Psoas muscle (tissue), 8 donors: ENCODE results near the gene ARHGAP15. TPM values are rescaled to one million over a fixed set of nuclear protein-coding genes. Genes with fewer than 3 reads are reported as not detected.
A peak's percentile ranks its signal among the peaks of the same experiment; 100 is the strongest.

Source experiments
- ATAC-seq, 4 donors: fragments of 200-7000 bp; cut with Tn5 transposase; one replicate each; pipeline ENCODE4 v1.9.1; 2020; ENCODE audit warnings: moderate library complexity in 3 of 4, mild to moderate bottlenecking in 2 of 4
- DNase-seq, 2 donors: peaks; one replicate each; pipeline ENCODE4 v3.0.0-alpha.2; 2020
- H3K27ac ChIP-seq: fragments of 200-600 bp; one replicate; pipeline ENCODE4 v1.8.0; 2022
- H3K27me3 ChIP-seq, 3 donors: fragments of 200-600 bp in 1 of 3; one replicate each; pipeline versions ENCODE4 v1.6.1 to v1.8.0; 2013 to 2022; ENCODE audit warnings: low read length in 2 of 3, mild to moderate bottlenecking in 2 of 3, moderate library complexity in 1 of 3; ENCODE audit not compliant: insufficient read depth in 3 of 3
- H3K36me3 ChIP-seq, 2 donors: fragments of 200-600 bp in 1 of 2; one replicate each; pipeline versions ENCODE4 v1.6.1 to v1.8.0; 2013 to 2022; ENCODE audit warnings: low read depth in 1 of 2, mild to moderate bottlenecking in 1 of 2, moderate library complexity in 1 of 2; ENCODE audit not compliant: insufficient read depth in 1 of 2
- H3K4me1 ChIP-seq: fragments of 200-600 bp; one replicate; pipeline ENCODE4 v1.8.0; 2022
- H3K4me3 ChIP-seq: fragments of 200-600 bp; one replicate; pipeline ENCODE4 v1.8.0; 2022; ENCODE audit warnings: mild to moderate bottlenecking
- H3K9me3 ChIP-seq: fragments of 200-600 bp; one replicate; pipeline ENCODE4 v1.8.0; 2022
- WGBS, 3 donors: extraction: QIAGEN DNeasy Blood & Tissue Kit; methylation state at CpG; one replicate each; pipeline versions ENCODE4 v1.1.6 to v1.1.7; 2013; 5-methylcytosine and 5-hydroxymethylcytosine counted together
- intact Hi-C, 2 donors: fragments of 100-400 bp; cut with DNase I; formaldehyde crosslinking; loops; one replicate each; pipeline versions ENCODE4 v1.11.0 to v1.14.2; 2022
- polyA plus RNA-seq, 3 donors: library from polyadenylated mRNA; stranded (reverse); fragments of 200-250 nt; gene quantifications; one replicate each; pipeline ENCODE4 v1.2.3, GENCODE V29; 2013
- total RNA-seq, 4 donors: library from RNA; stranded (reverse); fragmentation: NEBNext Ultra II Directional in 2 of 4; extraction: Animal tissue kit (Norgen Biotek cat#: 25700) in 2 of 4; gene quantifications; one replicate each; pipeline versions ENCODE4 v1.2.1 to v1.2.4, GENCODE V29; 2021 to 2023
- TF ChIP-seq, protein P1 (sequence below): fragments of 200-600 bp; IDR thresholded peaks from one replicate; pipeline ENCODE4 v1.8.0; 2022; ENCODE audit warnings: antibody characterized with exemption
- donor health status: healthy with polysubstance abuse.
- donor health status: DM: no; HTN: no; CAD: no; lungs with moderate emphysema.
- donor health status: Bipolar disorder and iron deficiency.
- donor health status: healthy.
- donor health status: DM: yes; HTN: yes; CAD: no.
- donor health status: DM: no; HTN: no; CAD: no.
- donor health status: DM: no; HTN: no; CAD: no.
- donor health status: DM: yes; HTN: yes; CAD: no.

ARHGAP15 gene
- total and polyA plus RNA-seq, 7 donors: 0.49 to 3.1 (median 0.95) TPM

- Histone ChIP-seq H3K4me3 (no peak overlapping the region), H3K27ac (no peak overlapping the region), H3K36me3 (no peaks in the 10 kb centered on the region), H3K9me3 (no peaks in the 10 kb centered on the region), H3K27me3 (no peaks in the 10 kb centered on the region), H3K4me1 (no peaks in the 10 kb centered on the region)
- DNase-seq: no peak
- TF ChIP-seq, protein P1, sequence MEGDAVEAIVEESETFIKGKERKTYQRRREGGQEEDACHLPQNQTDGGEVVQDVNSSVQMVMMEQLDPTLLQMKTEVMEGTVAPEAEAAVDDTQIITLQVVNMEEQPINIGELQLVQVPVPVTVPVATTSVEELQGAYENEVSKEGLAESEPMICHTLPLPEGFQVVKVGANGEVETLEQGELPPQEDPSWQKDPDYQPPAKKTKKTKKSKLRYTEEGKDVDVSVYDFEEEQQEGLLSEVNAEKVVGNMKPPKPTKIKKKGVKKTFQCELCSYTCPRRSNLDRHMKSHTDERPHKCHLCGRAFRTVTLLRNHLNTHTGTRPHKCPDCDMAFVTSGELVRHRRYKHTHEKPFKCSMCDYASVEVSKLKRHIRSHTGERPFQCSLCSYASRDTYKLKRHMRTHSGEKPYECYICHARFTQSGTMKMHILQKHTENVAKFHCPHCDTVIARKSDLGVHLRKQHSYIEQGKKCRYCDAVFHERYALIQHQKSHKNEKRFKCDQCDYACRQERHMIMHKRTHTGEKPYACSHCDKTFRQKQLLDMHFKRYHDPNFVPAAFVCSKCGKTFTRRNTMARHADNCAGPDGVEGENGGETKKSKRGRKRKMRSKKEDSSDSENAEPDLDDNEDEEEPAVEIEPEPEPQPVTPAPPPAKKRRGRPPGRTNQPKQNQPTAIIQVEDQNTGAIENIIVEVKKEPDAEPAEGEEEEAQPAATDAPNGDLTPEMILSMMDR: no peak
- WGBS, 3 donors: 28 to 42% (median 31%) methylated on average over 3 of the region's 3 CpGs
- intact Hi-C loops: no loop called here
- ATAC-seq: no peak
These were observed 369.8 kb downstream of the ARHGAP15 start for GRCh38 chr2:143499061-143499460.

DNA sequence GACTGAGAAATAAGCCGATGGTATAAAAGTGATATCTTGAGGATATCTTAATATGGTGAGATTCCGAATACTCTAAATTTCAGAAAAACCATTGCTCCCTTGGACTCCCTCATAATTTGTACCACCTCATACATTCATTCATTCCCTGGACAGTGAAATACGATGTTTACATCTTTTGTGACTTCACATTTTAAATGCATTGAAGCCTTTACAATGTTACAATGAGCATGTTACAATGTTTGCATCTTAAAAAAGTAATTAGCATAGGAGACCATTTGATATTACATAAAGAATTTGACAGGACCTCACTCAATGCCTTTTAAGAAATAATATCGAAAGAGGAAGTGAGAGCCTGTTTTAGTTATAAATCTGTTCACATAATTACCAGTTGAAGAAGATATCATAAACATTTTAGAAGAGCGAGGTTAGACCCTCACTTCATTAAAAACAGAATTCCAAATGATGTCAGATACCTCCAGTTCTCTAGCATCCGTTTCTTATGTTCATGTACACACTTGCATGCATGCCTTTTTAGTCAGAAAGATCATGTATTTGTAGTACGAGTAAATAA lies 372.0 kb downstream of the ARHGAP15 start:
- Histone ChIP-seq H3K4me1 (no peaks in the 10 kb centered on the region), H3K36me3 (no peaks in the 10 kb centered on the region), H3K4me3 (no peak overlapping the region), H3K27me3 (no peaks in the 10 kb centered on the region), H3K27ac (no peak overlapping the region), H3K9me3 (no peaks in the 10 kb centered on the region)
- 93 to 97% (median 93%) methylated on average over 7 of the region's 7 CpGs for WGBS, 3 donors
- intact Hi-C loops: no loop called here
- no peak for ATAC-seq
- no peak for DNase-seq
- TF ChIP-seq, protein P1: no peak

DNA sequence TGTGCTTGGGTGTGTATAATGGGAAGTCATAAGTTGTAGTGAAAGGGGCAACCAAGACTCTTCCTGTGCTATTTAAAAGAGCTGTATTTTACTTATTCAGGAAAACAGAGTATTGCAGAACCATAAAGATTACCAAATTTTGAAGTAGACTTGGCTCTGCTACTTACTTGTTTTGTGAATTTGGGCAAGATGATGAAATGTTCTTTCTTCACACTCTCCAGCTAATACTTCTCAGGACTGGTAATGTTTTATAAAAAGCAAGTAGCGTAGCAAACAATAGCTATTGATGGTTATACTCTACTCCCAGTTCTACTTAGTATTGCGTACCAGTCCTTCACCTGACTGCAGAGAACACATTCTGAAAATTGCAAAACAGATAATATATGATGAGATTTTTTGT lies 374.1 kb downstream of the ARHGAP15 start:
- Histone ChIP-seq H3K9me3 (no peaks in the 10 kb centered on the region), H3K36me3 (no peaks in the 10 kb centered on the region), H3K27me3 (no peaks in the 10 kb centered on the region), H3K27ac (no peak overlapping the region), H3K4me1 (no peaks in the 10 kb centered on the region), H3K4me3 (no peak overlapping the region)
- 90 to 99% (median 92%) methylated on average over 2 of the region's 2 CpGs for WGBS, 3 donors
- TF ChIP-seq, protein P1: no peak
- intact Hi-C loops: no loop called here
- DNase-seq (no peak), ATAC-seq (peak in 1 of 4 donors; percentile 40)

GRCh38 chr2:143504397-143504796 lies 375.2 kb downstream of the ARHGAP15 start:
- DNase-seq (no peak), ATAC-seq (no peak)
- no peaks in the 10 kb centered on the region for H3K9me3 ChIP-seq
- TF ChIP-seq, protein P1: no peak
- no peak overlapping the region for H3K27ac ChIP-seq
- H3K27me3 ChIP-seq: no peaks in the 10 kb centered on the region
- WGBS, 3 donors: 88 to 91% (median 91%) methylated on average over 2 of the region's 2 CpGs
- H3K4me1 ChIP-seq: no peaks in the 10 kb centered on the region
- H3K4me3 ChIP-seq: no peak overlapping the region
- intact Hi-C loops: no loop called here
- no peaks in the 10 kb centered on the region for H3K36me3 ChIP-seq

GRCh38 chr2:143505542-143505941 lies 376.3 kb downstream of the ARHGAP15 start:
- no peak overlapping the region for H3K4me3 ChIP-seq
- 47 to 57% (median 50%) methylated on average over 1 of the region's 1 CpG for WGBS, 3 donors
- intact Hi-C loops: no loop called here
- no peak overlapping the region for H3K27ac ChIP-seq
- H3K9me3 ChIP-seq: no peaks in the 10 kb centered on the region
- DNase-seq (no peak), ATAC-seq (no peak)
- TF ChIP-seq, protein P1: no peak
- no peaks in the 10 kb centered on the region for H3K36me3 ChIP-seq
- no peaks in the 10 kb centered on the region for H3K4me1 ChIP-seq
- no peaks in the 10 kb centered on the region for H3K27me3 ChIP-seq
